ENCODE results near the gene PCYOX1L.

The PCYOX1L gene

DNA sequence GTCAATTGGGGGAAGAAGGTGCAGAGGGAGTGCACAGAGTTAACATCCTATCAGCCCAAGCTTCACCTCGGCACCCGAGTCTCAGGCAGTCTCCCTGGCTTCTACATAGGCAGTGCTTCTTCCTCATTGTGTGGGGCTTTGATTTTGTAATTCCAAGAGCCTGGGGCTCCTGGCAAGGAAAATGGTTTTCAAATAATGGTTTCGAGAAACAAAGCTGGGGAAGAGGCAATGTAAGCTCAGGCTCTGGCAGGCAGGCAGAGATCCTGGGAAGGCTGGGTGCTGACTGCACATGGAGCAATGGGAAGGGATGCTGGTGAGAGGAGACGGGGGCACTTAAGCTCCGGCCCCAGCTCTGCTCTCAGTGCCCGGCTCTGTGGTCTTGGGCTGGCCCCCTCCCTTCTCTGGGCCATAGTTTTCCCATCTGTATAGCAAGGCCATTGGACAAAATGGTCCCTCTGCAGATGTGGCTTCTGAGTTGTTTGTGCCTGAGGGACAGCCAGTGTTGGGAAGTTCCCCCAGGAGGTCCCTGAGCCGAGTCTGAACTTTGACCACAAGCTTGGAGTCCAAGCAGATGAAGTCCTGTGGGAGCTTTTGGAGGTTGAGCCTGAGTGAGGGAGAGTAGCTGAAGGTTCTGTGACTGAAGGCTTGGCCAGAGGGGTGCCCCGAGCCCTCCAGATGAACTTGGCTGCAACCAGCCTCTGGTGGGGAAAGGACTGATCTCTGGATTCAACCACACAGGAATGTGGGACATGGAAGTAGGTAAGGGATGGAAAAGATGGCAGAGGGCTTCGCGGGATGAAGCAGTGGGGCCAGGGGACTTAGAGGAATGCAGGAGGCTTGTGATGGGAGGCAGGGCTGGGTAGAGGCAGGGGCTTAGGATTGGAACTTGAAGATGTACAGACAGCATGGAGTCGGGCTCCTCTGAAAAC lies 49.7 kb downstream of the PCYOX1L start:
- no peak for DNase-seq (ENCODE audit: low read depth)

DNA sequence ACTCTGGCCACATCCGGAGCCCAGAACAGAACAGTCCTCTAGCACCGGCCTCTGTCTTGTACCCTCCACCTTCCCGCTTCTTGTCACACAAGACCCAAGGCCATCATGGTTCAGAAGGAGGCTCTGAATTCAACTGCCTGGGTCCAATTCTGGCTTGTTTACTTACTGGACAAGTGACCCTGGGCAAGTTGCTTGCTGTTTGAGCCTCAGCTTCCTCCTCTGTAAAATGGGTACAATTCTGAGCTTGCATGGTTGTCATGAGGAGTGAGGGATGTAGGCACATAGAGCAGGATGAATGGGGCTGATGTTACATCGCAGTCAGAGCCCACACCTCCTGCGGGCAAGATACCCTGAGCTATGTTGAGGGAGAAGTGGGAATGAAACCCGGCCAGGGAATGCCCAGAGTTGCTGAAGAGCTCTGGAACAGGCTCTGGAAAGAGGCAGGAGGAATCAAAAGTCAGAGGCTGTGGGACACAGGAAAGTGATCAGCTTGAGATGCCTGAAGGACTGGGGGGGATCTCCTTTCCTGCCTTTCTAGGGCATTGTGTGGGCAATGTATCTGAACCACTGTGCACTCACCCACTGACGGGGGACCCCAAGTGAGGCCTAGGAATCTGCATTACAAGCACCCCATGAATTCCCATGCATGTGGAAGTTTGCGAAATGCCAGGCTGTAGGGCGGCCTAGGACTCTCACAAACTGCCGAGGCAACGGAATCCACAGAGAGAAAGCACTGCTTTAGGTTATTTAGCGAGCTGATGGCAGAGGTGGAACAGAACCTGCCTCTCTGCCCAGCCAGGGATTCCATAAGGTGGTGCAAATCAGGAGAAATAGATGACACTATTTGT lies 50.6 kb downstream of the PCYOX1L start:
- DNase-seq (ENCODE audit: low read depth): no peak

DNA sequence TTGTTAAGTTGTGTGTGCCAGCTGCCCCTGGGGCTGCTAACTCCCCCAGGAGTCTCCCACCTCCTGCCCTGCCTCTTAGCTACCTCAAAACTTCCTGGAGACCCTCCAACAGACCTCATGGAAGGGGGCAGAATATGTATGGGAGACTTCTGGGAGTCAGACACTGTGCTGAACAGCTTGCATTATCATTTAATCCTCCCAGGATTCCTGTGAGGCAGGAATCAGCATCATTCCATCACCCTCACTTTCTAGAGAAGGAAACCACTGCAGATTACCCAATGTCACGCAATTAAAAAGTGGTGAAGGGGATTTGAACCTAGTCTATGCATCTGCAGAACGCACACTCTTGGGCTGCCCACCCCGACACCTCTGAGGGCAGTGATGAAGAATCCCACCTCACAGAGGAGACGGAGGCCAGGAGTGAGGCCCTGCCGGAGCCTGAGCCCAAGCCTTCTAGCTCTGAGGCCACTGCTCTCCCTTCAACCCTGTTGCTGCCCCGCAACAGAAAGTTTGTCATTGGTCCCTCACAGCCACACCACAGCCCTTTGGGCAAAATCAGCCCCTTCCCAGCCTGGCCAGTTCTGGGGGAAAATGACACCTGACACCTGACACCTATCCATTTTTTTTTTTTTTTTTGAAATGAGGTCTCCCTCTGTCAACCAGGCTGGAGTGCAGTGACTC lies 51.6 kb downstream of the PCYOX1L start:
- no peak for DNase-seq (ENCODE audit: low read depth)

DNA sequence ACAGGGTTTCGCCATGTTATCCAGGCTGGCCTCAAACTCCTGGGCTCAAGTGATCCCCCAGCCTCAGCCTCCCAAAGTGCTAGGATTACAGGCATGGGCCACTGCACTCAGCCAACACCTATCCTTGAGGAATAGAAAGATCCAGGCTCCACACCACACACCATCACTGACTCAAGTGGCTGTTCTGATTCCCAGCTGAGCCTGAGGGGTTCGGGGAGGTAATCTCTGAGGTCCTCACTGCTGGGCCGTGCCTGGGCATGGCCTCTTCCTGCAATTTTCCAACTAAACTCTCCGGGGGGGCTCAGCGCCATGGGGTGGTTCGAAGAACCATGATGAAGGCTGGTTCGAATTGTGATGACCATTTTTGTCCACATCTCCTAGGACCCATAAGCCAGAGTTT lies 52.2 kb downstream of the PCYOX1L start:
- DNase-seq (ENCODE audit: low read depth): no peak

DNA sequence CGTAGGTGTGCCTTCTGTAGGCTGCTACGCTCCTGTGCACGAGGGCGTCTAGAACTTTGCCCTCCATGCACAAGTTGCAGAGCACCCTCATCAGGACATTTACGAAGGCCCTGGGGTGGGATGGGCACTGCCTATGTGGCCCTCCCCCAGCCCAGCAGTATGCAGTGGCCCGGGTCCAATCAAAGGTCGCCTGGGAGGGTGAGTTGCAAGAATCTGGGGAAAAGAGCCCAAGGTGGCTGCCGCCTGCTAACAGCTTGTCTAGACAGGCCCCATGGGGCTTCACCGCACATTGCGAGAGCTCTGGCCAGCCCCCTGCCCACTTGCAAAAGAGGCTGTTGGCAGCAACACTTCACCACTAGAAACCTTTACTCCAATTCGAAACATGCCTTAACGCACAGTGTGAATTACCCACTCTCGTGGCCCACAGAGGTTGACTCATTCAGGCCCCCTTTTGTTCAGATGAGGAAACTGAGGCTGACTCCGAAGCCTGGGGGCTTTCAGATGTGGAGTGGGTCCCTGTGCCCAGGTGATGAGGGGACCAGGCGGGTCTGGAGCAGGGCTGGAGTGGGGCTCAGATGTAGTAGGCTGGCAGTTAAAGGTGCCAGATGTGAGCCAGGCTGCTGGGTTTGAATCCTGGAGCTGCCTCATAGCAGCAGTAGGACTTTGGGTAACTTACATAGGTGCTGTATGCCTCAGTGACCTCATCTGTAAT lies 53.0 kb downstream of the PCYOX1L start:
- no peak for DNase-seq (ENCODE audit: low read depth)

DNA sequence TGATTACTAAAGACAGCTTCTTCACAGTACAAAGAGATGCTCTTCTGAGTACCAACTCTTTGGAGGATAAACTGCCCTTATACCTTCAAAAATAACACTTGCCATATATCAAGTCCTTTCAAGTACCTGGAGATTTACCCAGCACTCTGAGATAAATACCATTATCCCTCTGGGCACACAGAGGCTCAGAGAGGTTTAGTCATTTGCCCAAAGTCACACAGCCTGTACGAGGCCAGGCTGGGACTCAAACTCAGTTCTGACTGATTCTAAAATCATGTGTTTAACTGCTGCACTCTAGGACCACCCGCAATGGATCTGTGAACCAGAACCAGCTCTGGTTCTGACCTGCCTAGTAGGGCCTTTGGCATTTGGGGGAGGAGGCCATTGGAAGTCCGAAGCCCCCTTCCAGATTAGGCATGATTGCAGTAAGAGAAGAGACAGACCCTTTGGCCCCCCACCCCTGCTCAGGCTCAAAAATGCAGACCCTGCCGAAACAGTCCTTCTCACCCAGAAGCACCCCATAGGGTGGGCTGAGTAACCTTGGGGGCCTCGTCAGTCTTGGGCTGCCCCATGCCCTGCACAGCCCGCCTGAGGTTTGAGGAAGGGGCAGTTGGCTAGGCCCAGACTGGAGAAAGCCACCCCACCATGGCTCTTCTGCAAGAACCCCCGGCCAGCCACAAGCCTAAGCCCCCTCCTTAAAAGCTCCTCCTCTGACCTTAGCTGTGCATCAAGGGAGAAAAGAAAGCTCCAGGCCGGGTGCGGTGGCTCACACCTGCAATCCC lies 54.1 kb downstream of the PCYOX1L start:
- DNase-seq (ENCODE audit: low read depth): no peak

DNA sequence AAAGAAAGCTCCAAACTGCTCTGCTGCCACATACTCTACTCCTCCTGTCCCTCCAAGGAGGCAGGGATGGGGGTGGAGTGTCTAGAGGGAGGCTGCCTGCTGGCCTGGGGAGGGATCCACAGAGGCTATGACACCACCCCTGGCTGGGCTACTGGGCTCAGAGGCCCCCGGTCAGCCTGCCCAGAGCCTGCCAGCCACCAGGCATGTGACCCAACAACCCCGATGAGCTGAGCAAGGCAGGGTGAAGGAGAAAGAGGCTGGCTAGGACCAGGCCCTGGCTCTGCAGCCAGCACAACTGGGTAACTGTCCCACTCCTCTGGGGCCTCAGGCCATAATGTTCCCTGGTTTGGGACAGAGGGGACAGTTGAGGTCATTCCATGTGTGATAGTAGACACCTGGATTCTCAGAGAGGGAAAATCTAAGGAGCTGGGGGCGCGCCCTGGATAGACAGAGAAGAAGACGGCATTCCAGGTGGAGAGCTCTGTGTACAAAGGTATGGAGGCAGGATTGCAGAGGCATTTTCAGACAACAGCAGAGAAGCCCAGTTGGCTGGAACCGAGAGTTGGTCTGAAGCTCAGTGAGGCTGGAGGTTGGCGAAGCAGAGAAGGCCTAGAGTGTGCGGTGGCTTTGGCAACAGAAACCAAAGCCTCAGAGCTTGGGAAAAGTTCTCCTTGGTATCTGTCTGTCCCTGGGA lies 55.1 kb downstream of the PCYOX1L start:
- DNase-seq (ENCODE audit: low read depth): no peak

DNA sequence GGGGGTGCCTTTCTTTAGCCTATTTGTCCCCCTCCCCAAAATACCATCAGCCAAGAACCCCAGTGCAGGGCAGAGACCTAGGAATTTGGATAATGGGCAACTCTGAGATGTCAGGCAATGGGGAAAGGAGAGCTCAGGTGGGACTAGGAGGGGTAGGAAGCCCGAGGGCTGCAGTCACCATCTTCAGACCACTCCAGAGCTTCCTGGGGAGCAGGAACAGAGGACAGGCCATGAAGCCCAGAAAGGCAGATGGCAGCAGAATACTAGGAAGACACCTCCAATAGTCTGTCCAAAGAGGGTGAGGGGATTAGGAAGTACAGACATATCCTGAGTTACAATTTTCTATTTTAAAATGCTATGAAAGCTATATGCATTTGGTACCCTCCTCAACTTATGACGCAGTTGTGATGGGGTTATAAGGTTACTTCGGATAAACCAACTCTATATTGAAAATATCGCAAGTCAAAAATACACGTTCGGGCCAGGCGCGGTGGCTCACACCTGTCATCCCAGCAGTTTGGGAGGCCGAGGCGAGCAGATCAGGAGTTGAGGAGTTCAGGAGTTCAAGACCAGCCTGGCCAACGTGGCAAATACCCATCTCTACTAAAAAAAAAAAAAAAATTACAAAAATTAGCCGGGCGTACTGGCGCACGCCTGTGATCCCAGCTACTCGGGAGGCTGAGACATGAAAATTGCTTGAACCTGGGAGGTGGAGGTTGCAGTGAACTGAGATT lies 55.8 kb downstream of the PCYOX1L start:
- DNase-seq (ENCODE audit: low read depth): no peak

DNA sequence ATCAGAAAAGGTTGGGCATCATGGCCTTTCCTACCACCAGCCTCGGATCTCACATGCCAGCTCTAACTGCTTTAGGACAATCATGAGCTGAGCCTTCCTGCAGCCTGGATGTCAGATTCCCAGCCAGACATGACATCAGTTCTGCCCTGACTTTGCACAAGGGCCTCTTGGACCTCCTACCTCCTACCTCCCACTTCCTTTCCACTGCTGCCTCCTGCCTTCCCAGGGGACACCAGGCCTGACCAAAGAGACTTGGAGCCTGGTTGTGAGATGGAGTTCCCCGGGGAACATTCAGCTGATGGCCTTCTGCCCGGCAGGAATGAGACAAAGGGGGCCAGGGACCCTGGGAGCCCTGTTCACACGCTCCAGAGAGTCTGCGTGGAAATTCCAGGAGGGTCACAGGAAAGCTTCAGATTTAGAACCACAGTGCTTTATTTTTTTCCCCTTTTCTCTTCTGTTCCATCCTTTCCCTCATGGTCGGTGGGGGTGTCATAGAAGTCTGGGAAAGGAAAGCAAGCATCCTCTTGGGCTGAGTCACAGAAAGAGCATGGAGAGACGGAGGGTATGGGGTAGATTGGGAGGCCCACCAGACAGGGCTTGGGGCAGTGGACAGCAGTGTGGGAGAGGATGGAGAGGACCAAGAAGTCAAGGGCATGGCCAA lies 56.7 kb downstream of the PCYOX1L start:
- no peak for DNase-seq (ENCODE audit: low read depth)

DNA sequence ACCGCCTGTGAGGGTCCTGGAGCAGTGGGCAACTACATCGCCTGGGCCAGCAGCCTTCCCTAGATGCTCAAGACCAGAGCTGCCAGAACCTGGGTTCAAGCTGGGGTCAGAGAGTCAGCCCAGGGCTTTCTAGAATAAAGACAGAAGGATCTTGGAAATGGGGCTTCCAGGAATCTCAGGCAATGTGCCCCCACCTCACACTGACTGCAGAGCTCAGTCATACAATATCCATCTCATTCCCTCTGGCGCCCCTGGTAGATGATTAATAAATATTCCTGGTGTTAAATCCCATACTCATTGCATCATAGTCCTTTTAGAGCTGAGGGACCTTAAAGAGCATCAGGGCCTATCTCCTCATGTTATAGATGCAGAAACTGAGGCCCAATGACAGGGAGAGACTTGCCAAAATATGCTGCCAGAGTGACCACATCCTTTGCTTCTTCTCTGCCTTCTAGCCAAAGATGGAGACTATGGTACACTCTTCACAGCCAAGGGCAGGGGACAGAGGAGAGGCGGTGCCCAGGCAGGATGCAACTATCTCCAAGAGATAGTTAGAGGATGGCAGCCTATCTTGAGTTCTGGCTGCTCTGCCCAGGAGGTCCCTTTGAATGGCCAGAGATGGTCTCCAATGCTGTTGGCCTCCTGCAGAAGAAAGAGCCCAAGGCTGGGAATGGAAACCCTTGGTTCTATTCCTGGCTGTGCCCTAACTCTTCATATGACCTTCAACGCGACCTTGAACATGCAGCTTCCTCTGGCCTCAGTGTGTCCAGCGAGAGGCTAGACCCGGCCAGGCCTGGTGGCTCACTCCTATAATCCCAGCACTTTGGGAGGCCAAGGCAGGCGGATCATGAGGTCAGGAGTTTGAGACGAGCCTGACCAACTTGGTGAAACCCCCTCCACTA lies 57.5 kb downstream of the PCYOX1L start:
- DNase-seq (ENCODE audit: low read depth): no peak

DNA sequence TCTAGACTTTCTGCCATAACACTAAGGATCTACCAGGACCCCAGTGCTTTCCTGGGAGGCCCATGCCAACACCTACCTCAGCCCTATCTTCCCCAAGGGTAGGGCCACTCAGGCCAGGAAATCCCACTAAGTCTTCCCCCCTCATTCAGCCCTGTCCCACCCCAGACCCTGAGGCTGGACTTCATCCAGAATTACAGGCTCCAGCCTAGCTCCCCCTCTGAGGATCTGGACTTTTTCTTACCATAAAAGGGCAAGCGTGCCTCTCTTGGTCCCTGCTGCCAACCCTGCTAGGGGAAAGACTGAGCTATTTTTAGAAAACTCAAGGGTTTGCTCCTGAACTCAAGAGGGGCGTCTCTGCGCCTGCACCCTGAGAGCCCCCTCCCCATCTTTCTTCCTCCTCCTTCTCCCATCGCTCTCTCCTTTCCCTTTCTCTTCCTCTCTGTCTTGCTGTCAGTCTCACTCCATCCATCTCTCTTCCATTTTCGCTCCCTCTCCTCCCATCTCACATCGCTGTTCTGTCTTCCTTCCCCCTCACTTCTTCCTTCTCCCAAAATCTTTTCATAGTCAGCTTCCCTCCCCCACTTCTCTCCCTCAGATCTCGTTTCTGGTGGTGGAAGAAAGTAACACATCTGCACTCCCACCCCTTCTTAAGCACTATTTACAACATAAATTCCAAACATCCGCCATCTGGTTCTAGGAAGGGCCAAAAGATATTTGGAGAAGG lies 59.3 kb downstream of the PCYOX1L start:
- DNase-seq (ENCODE audit: low read depth): no peak

DNA sequence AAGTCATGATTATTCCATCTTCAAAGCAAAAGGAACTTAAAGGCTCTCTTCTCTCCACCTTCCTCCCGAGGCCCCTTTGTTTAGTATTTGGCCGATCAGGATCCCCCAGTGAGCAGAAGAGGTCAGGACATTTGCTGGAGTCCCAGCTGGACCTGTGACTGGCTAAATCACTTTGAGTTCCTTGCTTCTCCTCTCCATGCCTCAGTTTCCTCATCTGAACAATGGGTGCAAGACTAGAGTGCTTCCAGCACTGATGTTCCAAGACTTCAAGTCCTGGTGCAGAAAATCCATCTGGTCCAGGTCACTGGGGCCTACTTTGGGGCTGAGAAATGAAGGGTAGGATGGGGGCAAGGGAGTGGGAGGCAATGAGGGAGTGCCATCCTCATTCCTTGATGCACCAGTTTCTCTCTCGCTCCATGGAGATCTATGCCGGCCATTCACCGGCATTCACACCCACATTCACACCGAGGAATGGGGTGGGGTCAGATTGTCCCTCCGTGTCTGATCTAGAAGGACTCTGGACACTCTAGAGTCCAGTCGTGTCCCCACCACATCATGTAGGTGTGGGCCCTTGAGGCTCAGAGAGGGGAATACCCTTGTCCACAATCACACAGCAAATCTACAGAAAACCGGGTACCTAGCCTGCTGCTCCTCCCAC lies 60.0 kb downstream of the PCYOX1L start:
- DNase-seq (ENCODE audit: low read depth): no peak

DNA sequence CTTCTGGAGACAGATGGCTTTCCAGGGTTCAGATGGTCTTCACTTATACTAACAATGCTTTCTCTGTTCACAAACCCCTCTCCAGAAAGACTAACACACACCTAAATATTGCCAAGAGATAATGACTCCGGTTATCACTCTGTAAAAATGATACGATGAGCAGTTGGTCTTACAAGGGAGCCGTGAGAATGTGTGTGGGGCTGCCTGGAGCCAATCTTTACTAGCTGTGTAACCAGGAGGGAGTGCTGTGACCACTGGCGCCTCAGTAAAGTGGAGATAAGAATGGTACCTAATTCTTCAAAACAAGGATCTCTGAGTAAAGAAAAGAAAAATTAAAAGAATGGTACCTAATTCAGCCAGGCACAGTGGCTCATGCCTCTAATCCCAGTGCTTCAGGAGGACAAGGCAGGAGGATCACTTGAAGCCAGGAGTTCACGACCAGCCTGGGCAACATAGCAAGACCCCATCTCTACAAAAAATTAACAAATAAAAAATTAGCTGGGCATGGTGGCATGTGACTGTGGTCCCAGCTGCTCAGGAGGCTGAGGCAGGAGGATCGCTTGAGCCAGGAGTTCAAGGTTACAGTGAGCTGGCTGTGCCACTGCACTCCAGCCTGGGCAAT lies 61.2 kb downstream of the PCYOX1L start:
- DNase-seq (ENCODE audit: low read depth): no peak

Measured in stimulated activated CD8-positive, alpha-beta memory T cell treated with anti-CD3 and anti-CD28 coated beads, Interleukin-12 subunit alpha, Interleukin-12 subunit beta, amount 100 ng/mL, for 4 hours (primary cell).